ENCODE data around the gene GCAT.

Gene GCAT

DNA sequence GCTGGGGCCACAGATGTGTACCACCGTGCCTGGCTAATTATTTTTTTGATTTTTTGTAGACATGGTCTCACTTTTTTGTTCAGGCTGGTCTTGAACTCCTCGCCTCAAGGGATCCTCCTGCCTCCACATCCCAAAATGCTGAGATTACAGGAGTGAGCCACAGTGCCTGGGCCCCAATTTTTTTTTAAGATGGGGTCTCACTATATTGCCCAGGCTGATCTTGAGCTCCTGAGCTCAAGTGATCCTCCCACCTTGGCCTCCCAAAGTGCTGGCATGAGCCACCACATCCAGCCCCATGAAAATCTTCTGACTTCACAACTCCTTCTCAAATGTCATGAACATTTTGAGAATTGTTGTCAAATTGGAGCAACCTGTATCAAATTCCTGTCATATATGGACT lies 38.7 kb downstream of the GCAT start:
- DNase-seq: no peak

DNA sequence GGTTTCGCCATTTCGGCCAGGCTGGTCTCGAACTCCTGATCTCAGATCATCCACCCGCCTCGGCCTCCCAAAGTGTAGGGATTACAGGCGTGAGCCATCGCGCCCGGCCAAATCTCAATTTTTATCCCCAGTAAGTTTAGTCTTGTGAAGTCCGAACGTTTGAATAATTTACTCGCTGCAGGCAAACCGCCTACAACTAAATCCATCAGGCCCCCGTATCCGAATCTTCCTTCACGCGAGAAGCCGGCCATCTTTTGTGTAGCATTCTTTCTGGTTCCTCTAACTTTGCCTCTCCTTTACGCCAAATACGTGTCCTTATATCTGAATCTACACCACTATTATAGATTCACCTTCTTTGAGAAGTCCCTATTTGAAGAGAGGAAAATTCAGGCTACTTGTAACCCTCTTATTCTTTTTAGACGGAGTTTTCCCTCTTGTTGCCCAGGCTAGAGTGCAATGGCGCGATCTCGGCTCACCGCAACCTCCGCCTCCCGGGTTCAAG lies 40.9 kb downstream of the GCAT start:
- DNase-seq: no peak

DNA sequence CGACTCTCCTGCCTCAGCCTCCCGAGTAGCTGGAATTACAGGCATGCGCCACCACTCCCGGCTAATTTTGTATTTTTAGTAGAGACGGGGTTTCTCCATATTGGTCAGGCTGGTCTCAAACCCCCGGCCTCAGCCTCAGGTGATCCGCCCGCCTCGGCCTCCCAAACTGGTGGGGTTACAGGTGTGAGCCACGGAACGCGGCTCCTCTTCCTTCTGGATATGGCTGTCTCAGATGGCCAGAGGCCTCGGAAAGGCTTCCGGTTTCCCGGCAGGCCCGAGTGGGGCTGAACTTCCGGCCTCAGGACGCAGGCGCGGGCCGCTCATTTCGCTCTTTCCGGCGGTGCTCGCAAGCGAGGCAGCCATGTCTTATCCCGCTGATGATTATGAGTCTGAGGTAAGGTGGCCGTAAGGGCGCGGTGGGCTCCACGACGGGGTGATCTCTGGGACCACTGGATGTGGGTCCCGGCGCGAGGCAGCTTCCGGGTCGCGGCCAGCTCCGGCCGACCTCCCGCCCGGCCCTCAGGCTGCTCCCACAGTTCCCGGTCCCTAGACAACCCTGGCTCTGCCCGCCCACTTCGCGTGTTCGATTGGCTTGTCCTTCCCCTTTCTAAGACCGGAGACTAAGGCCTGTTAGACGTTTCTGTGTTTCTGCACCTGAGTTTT lies 41.5 kb downstream of the GCAT start, which contains the start of gene EIF3L:
EIF3L (plus strand) TSS at position 331 of the 663 bp plus-strand sequence; CDS start at position 362, 31 bp downstream.
- DNase-seq: peak; percentile 80

DNA sequence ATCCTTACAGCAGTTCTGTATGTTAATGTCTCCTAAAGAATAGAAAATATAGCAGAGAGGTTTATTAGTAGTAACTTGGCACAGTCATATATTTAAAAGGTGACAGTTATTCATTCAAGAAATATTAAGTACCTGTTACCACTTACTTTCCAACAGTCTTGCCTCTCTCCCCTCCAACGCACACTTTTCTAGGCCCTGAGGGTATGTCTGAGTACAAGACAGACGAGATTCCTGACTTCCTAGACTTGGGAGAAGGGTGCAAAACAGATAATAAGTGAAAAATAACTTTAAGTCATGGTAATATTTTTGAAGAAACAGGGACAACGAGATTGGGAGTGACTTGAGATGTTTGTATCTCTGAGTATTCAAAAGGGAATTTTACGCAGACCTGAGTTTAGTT lies 43.1 kb downstream of the GCAT start:
- no peak for DNase-seq

DNA sequence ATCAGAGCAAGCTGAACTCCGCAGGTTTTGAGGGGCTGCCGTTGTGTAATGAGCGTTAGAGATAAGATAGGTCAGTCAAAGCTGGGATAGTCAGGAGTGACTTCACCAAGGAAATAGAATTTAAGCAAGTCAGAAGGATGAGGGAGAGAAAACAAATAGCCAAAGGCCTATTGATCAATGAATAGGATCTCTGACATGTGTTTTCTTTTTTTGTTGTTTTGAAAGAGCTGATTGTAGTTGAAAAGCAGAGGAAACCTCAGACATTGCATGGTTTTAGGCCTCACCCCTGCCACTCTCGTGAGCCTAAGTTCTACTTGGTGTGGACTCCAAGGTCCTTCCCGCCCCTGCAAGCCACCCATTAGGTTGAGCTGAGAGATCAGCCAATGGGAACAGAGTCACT lies 44.7 kb downstream of the GCAT start:
- DNase-seq: no peak

DNA sequence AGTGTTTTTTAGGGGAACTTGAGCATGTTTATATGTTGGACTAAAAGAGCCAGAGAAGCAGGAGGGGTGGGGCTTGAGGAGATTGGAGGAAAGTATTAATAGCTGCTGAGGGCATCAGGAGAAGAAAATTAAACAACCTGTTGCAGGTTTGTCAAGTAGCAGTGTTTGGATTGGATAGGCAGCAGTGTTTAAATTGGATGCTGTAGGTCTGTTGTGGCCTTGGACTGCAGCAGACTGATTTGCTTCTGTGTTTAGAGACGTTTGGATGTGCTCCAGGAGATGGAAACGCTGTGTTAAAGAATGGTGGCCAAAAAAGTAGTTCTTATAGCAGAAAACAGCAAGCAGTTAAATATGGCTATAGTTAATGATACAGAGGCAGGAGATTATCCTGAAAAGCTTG lies 47.2 kb downstream of the GCAT start:
- DNase-seq: no peak

DNA sequence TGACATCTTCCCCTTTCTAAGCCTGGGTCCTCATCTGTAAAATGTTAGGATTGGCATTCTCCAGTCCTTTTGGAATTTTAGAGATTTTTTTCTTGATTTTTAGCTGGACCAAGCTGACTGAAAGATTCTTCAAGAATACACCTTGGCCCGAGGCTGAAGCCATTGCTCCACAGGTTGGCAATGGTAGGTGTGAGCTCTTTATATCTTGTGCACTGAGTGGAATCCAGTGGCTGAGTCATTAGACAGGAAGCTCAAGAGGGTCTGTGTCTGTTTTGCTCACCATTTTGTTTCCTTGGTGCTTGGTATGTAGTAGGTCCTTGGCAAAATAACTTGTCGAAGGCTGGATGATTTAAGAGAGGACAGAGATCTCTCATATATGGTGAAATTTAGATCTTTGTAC lies 47.7 kb downstream of the GCAT start:
- no peak for DNase-seq

DNA sequence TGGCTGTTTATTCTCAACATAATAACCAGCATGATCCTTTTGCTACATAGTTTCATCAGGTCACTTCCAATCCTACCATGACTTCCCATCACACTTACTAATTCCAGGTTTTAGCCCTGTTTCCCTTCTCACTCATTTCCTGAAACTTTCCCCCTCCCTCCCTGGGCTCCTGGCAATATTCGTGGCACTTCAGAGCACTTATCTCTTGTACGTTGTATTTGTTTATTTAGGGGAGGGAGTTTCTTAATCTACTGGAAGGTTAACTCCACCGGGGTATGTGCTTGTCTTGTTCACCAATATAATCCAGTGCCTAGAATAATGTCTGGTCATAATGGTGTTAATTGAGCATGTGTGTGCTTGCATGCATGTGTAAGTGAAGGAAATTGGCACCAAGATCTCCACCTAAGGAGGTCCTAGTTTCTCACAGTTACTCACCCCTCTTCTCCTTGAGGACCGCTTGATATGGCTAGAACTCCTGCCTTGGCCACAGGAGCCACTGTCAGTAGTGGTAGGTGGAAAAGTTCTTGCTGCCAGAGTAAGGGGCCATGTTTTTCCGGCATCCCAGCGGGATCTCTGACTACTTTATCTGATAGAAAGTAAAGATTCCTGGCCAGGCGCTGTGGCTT lies 53.2 kb downstream of the GCAT start:
- DNase-seq: no peak

DNA sequence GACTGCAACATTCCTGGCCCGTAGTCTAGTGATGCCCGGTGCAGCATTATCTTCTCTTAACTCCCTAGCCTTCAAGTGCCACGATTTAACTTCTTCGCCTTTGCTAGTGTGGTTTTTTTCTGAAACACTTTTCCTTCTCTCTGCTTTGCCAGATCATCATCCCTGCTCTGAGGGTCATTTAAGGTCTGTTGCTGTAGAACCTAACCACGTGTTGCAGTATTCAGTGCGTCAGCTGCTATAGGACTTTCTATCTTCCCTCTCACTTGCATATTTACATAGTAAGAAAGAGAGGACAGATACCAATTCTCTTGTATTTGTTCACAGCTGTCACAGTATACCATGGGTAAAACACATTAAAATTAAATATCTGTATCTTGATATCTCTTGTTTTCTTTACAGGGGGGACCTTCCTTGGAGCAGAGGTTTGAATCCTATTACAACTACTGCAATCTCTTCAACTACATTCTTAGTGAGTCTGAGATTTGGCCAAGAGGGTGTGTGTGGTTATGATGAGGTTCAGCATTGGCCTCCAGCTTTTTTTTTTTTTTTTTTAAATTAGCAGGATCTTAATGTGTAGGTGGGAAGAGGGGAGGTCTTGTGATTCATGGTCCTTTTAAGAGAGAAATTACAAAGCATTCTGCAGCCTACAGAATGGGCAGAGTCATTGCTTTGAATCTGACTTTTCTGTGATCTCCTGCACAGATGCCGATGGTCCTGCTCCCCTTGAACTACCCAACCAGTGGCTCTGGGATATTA lies 55.0 kb downstream of the GCAT start:
- DNase-seq: no peak

DNA sequence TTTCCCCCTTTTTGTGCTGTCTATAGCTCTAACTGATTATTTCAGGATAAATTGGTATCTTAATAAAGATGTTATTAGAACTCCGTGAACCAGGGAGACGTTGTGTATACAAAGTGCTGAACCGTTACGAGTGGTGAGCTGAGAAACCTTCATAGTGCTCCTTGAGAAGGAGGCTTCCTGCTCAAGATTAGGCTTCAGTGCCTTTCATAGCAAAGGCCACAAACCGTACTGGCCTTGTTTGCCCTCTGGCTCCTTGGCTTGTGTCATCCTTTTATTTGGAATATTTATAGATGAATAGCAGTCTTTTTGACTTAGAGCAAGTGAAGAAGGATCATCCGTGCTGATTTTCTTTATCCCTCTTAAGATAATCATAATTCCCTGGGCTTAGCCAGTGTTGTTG lies 57.8 kb downstream of the GCAT start:
- no peak for DNase-seq
